Common myeloid progenitor, CD34-positive (primary cell): ENCODE results near the gene WDR54.

Experiments used
- CTCF ChIA-PET: fragments of 350-600 bp; sonication (Branson Sonifier 250); formaldehyde crosslinking; loops from one replicate; lab custom pipeline; 2021; ENCODE audit warnings: antibody characterized with exemption; lab: Charles Lee
- POLR2A ChIA-PET: fragments of 350-600 bp; sonication (Branson Sonifier 250); formaldehyde crosslinking; loops from one replicate; lab custom pipeline; 2021; ENCODE audit warnings: antibody characterized with exemption; lab: Charles Lee
- DNase-seq, 3 donors: peaks; one replicate each; pipeline versions ENCODE4 v3.0.0 to v3.0.0-alpha.2; 2013
- H3K27ac ChIP-seq, 2 experiments: 1 replicate in 1 of 2; 2 replicates in 1 of 2; pipeline ENCODE4 v1.7.0; 2013; ENCODE audit warnings: inconsistent platforms in 2 of 2, low read length in 2 of 2, mild to moderate bottlenecking in 2 of 2, low read depth in 1 of 2, moderate library complexity in 1 of 2; ENCODE audit not compliant: severe bottlenecking in 2 of 2, insufficient read depth in 1 of 2, poor library complexity in 1 of 2
- H3K27me3 ChIP-seq, 5 experiments: replicated peaks in 2 of 5; 1 replicate in 3 of 5; 2 replicates in 2 of 5; pipeline versions ENCODE4 v1.6.1 to v1.7.0; 2013; ENCODE audit warnings: low read length in 4 of 5, mild to moderate bottlenecking in 2 of 5, moderate library complexity in 2 of 5, inconsistent platforms in 1 of 5; ENCODE audit not compliant: insufficient read depth in 5 of 5, control insufficient read depth in 4 of 5
- H3K36me3 ChIP-seq, 4 experiments: 1 replicate in 2 of 4; 2 replicates in 2 of 4; pipeline versions ENCODE4 v1.6.1 to v1.7.0; 2013; ENCODE audit warnings: low read length in 3 of 4, control low read depth in 1 of 4, mild to moderate bottlenecking in 1 of 4; ENCODE audit not compliant: control insufficient read depth in 4 of 4, insufficient read depth in 4 of 4
- H3K4me1 ChIP-seq, 4 experiments: 1 replicate in 3 of 4; 2 replicates in 1 of 4; pipeline versions ENCODE4 v1.6.1 to v1.7.1; 2013; ENCODE audit warnings: low read length in 3 of 4, mild to moderate bottlenecking in 3 of 4, control low read depth in 1 of 4, inconsistent platforms in 1 of 4, moderate library complexity in 1 of 4; ENCODE audit not compliant: control insufficient read depth in 4 of 4, insufficient read depth in 4 of 4; ENCODE audit errors: control extremely low read depth in 1 of 4
- H3K4me3 ChIP-seq, 7 experiments: 1 replicate in 4 of 7; 2 replicates in 3 of 7; pipeline versions ENCODE4 v1.5.1 to v1.7.0; 2013; ENCODE audit warnings: mild to moderate bottlenecking in 7 of 7, low read length in 6 of 7, moderate library complexity in 6 of 7, inconsistent platforms in 2 of 7, low read depth in 2 of 7, control low read depth in 1 of 7; ENCODE audit not compliant: insufficient read depth in 4 of 7, control insufficient read depth in 1 of 7; ENCODE audit errors: extremely low read depth in 1 of 7
- H3K9me3 ChIP-seq, 5 experiments: 1 replicate in 4 of 5; 2 replicates in 1 of 5; pipeline versions ENCODE4 v1.6.1 to v1.7.1; 2013; ENCODE audit warnings: low read length in 4 of 5, mild to moderate bottlenecking in 2 of 5, inconsistent platforms in 1 of 5, low read depth in 1 of 5, moderate library complexity in 1 of 5; ENCODE audit not compliant: control insufficient read depth in 4 of 5, insufficient read depth in 2 of 5; ENCODE audit errors: control extremely low read depth in 1 of 5
- WGBS: methylation state at CpG from one replicate; pipeline ENCODE4 v1.1.5; 2013; ENCODE audit not compliant: insufficient coverage; 5-methylcytosine and 5-hydroxymethylcytosine counted together

The WDR54 gene

DNA sequence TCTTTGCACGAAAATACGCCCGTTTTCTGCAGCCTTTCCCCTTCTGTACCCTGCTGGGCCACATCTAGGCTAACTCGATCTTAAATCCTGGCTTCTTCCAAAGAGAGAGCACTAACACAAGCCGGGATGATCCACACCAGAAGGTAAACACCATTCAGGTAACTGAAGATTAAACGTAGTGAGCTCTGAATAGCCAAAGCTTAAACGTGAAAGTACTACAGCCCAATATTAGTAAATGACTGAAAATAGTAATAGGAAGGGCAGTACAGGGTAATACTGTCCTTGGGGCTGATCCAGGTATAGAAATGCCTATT, 51.4 kb downstream of the WDR54 start:
- no peak for DNase-seq
- Histone ChIP-seq H3K4me3 (peak overlapping the region; percentile 40 to 93 (median 87)), H3K36me3 (peaks cover 2 to 25% (median 19%) of the 10 kb centered on the region in 4 experiments), H3K27ac (peak overlapping the region; percentile 78 to 84), H3K9me3 (no peaks in the 10 kb centered on the region), H3K4me1 (peaks cover 7 to 39% (median 21%) of the 10 kb centered on the region in 4 experiments), H3K27me3 (no peaks in the 10 kb centered on the region)
- ChIA-PET POLR2A (interaction anchor here (0.6 to 2.9 kb wide), 4 partner anchors 9 to 81 kb away, joined by 3 to 13 read pairs (median 8); partner anchors contain the start of genes CCDC142, INO80B, TTC31 and WBP1), CTCF (interaction anchor here (0.7 to 3.9 kb wide), 10 partner anchors 10 to 223 kb away, joined by 3 to 39 read pairs (median 4); partner anchors contain the start of genes CCDC142, INO80B, TTC31 and WBP1)
- whole genome bisulfite sequencing = 0% methylated on average over 4 of the region's 7 CpGs

DNA sequence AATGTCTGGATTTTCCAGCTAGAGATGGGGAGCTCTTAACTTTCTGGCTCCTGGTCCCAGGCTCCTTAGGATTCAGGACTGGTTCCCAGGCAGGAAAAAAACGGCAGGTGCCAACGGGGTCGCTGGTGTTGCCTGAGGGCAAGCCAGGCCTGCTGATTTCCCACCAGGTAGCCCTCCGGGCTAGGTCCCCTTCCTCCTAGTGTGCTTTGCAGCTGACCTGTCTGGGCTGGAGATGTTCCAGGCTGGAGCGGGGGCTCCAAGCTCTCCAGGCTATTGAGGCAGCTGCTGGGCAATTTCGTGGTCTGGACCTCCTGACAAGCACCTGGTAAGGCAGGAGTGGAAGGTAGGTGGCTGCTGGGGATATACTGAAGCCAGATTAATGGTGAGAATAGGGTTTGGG, 53.0 kb downstream of the WDR54 start:
- no peaks in the 10 kb centered on the region for H3K27me3 ChIP-seq
- ChIA-PET CTCF (interaction anchor here (1.0 to 3.9 kb wide), 5 partner anchors 9 to 113 kb away, joined by 3 to 39 read pairs (median 12); partner anchors contain the start of genes CCDC142, LBX2 and TTC31), POLR2A (interaction anchor here (1.2 kb wide), 1 partner anchor 17 kb away, joined by 5 read pairs; the partner anchor contains the start of gene WBP1)
- no peak for DNase-seq
- H3K4me1 ChIP-seq = peaks cover 7 to 39% (median 21%) of the 10 kb centered on the region in 4 experiments
- peaks cover 2 to 26% (median 23%) of the 10 kb centered on the region in 4 experiments for H3K36me3 ChIP-seq
- 92% methylated on average over 4 of the region's 6 CpGs for WGBS
- no peak overlapping the region for H3K27ac ChIP-seq
- no peak overlapping the region for H3K4me3 ChIP-seq
- H3K9me3 ChIP-seq = no peaks in the 10 kb centered on the region

DNA sequence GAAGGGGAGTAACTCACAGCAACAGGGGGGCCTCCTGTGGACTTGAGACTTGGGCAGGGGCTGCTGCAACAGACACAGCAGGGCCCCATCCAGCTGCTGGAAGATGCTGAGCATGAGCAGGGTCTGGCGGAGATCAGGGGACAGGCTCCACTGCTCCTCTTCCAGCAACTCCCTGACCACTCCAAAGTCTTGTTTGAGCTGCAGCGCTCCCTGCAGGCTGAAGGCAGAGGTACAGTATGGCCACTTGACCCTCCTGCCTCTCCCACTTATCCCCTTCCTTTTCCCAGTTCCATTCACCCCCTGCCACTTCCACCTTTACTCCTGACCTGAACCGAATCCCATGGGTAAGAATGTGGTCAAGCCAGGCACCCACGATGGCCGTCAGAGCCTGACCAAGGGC, 53.4 kb downstream of the WDR54 start:
- Histone ChIP-seq H3K36me3 (peaks cover 2 to 26% (median 23%) of the 10 kb centered on the region in 4 experiments), H3K27ac (no peak overlapping the region), H3K27me3 (no peaks in the 10 kb centered on the region), H3K4me1 (peaks cover 7 to 39% (median 21%) of the 10 kb centered on the region in 4 experiments), H3K4me3 (no peak overlapping the region), H3K9me3 (no peaks in the 10 kb centered on the region)
- 91% methylated on average over 4 of the region's 5 CpGs for WGBS
- POLR2A ChIA-PET = interaction anchor here (1.2 kb wide), 1 partner anchor 17 kb away, joined by 5 read pairs; the partner anchor contains the start of gene WBP1
- DNase-seq = no peak
- CTCF ChIA-PET = interaction anchor here (0.9 to 3.9 kb wide), 11 partner anchors 8 to 113 kb away, joined by 3 to 39 read pairs (median 4); partner anchors contain the start of genes CCDC142, INO80B, LBX2 and TTC31
